GM23248 (cell line): Measurements from ENCODE around the gene NHLRC4.

Experiments used
- EZH2 ChIP-seq: fragments of 200-600 bp; sonication (generic); IDR thresholded peaks from 2 replicates; pipeline ENCODE4 v1.6.1; 2018; ENCODE audit warnings: antibody characterized with exemption, mild to moderate bottlenecking; ENCODE audit not compliant: insufficient read depth, poor library complexity, severe bottlenecking
- EZH2phosphoT487 ChIP-seq: fragments of 200-600 bp; sonication (generic); IDR thresholded peaks from 2 replicates; pipeline ENCODE4 v1.6.1; 2018; ENCODE audit warnings: antibody characterized with exemption, moderate library complexity, mild to moderate bottlenecking, low read depth; ENCODE audit not compliant: insufficient read depth

DNA sequence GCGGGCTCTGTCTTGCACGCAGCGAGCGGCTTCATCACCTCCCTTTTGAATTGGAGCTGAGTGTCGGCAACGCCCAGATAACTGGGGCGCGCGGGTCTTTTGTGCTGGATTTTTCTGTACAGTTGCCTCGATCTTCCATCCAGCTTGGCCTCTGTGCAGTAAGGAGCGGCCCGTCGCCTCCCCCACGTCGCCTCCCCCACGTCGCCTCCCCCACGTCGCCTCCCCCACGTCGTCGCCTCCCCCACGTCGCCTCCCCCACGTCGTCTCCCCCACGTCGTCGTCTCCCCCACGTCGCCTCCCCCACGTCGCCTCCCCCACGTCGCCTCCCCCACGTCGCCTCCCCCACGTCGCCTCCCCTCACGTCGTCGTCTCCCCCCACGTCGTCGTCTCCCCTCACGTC is 22.3 kb upstream of the NHLRC4 start:
- no peak for TF ChIP-seq EZH2
- TF ChIP-seq EZH2phosphoT487 = no peak
